Peyer's patch (tissue), 4 donors: ENCODE results near the gene PCSK1.

Experiments
- CTCF ChIP-seq, 6 experiments: fragments of 450-650 bp in 4 of 6; fragments of 200-600 bp in 2 of 6; sonication (generic) in 1 of 6; IDR thresholded peaks; one replicate each; pipeline ENCODE4 v1.5.1; 2017 to 2019; ENCODE audit warnings: antibody characterized with exemption in 6 of 6, mild to moderate bottlenecking in 3 of 6, moderate library complexity in 1 of 6
- POLR2A ChIP-seq, 2 donors: fragments of 450-650 bp; IDR thresholded peaks; one replicate each; pipeline ENCODE4 v1.5.1; 2017; ENCODE audit warnings: antibody characterized with exemption in 2 of 2, mild to moderate bottlenecking in 2 of 2, moderate library complexity in 2 of 2

DNA sequence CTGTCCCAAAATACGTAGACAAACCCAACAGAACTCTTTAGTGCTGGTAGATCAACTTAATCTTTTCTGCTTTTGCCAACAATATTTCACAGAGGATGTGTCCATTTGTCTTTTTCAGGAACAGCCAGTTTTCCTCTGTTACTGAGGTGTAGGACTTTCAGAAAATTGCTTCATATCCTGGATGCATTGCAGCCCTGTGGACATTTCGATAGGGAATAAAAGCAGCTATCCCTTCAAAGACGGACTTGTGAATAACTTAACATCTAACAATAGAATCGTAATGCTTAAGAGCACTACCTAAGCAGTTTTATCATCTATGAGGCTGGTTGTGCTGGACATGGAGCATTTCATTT, 59.7 kb downstream of the PCSK1 start:
- TF ChIP-seq CTCF (IDR thresholded peaks at IDR 0.05) (no peak), POLR2A (IDR thresholded peaks at IDR 0.05) (no peak)
